Fibroblast of lung (primary cell): ENCODE results near the gene LEUTX.

Source experiments
- CTCF ChIP-seq, 2 donors: IDR thresholded peaks in 1 of 2; conservative IDR thresholded peaks in 1 of 2; 1 replicate in 1 of 2; 2 replicates in 1 of 2; pipeline ENCODE4 v1.5.1; 2011 to 2012; ENCODE audit warnings: low read length in 2 of 2, control low read depth in 1 of 2, inconsistent platforms in 1 of 2, low read depth in 1 of 2, mild to moderate bottlenecking in 1 of 2
- EZH2 ChIP-seq: IDR thresholded peaks from 2 replicates; pipeline ENCODE4 v1.5.1; 2012; ENCODE audit warnings: low read length, control low read depth, mild to moderate bottlenecking; ENCODE audit errors: missing control alignments

DNA sequence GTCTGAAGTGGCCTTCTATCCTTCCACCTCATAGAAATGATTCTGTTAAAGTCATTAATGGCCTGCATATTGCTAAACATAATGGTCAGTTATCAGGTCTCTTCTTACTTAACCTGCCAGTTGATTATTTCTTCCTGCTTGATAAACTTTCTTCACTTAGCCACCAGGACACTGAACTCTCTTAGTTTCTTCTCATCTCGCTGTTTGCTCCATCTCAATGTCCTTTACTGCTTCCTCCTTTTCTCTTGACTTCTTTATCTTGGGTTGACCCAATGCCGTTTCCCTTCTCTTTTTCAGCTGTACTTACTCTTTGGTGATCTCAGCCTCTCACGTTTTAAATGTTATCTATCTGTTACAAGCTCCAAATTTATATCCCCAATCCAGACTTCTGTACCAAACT lies 23.7 kb upstream of the LEUTX start:
- TF ChIP-seq CTCF (conservative IDR thresholded peaks at IDR 0.05 in 1 of 2, IDR thresholded peaks at IDR 0.05 in 1 of 2; ENCODE audit: low read depth in 1 of 2, low read length in 2 of 2) = no peak
- TF ChIP-seq EZH2 = no peak
